ENCODE measurements around the gene CPVL. TPM values are rescaled to one million over a fixed set of nuclear protein-coding genes. Genes with fewer than 3 reads are reported as not detected.

Gene CPVL
- total RNA-seq, 1 experiment from 2014 or later, result 26.9 TPM

DNA sequence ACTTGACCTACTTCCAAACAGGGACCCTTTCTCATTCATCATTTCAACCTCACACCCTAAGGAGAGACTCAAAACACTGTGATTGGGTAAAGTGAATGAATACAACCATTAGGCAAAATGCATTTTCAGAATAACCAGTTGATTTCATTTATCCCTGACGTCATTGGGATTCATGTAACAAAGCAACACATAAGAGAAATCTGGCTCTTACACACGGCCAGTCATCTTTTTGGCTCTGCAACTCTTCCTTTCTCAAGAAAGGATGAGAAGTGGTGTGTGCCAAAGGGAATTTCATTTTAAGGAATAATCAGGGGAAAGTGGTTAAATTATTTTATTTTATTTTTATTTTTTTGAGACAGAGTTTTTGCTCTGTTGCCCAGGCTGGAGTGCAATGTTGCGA is 83.1 kb downstream of the CPVL start:
- Histone ChIP-seq H2BK15ac (ENCODE audit: low read depth, low read length) (no peak overlapping the region), H3K23me2 (ENCODE audit: insufficient read length, low read depth, low read length, poor library complexity, severe bottlenecking) (no peaks in the 10 kb centered on the region), H3K14ac (ENCODE audit: insufficient read depth, low read length) (no peak overlapping the region), H3K23ac (ENCODE audit: insufficient read length, low read depth, low read length) (no peak overlapping the region), H3K27ac (ENCODE audit: insufficient read length, low read depth, low read length) (no peak overlapping the region), H2BK5ac (ENCODE audit: insufficient read length, low read length) (no peak overlapping the region), H3K9me3 (ENCODE audit: control insufficient read depth, low read depth, low read length) (no peaks in the 10 kb centered on the region), H4K91ac (ENCODE audit: insufficient read length, low read depth, low read length) (no peak overlapping the region), H3K27me3 (ENCODE audit: insufficient read depth, low read length) (no peaks in the 10 kb centered on the region), H2BK120ac (ENCODE audit: low read depth, low read length, poor library complexity, severe bottlenecking) (no peak overlapping the region), H3K56ac (ENCODE audit: insufficient read length, low read depth, low read length) (no peak overlapping the region), H3K4me2 (ENCODE audit: insufficient read depth, insufficient read length, low read length) (no peak overlapping the region), H4K5ac (ENCODE audit: insufficient read length, low read depth, low read length) (no peak overlapping the region), H3K4me1 (ENCODE audit: insufficient read depth, low read length) (no peaks in the 10 kb centered on the region), H3K79me1 (ENCODE audit: insufficient read depth, low read depth, low read length, poor library complexity, severe bottlenecking) (no peaks in the 10 kb centered on the region), H4K8ac (replicated peaks; ENCODE audit: insufficient read length, low read depth, low read length) (no peak overlapping the region), H2BK20ac (ENCODE audit: low read depth, low read length, poor library complexity, severe bottlenecking) (no peak overlapping the region), H3K4ac (ENCODE audit: low read depth, low read length) (no peak overlapping the region), H3T11ph (ENCODE audit: low read length) (no peak overlapping the region), H2AK5ac (ENCODE audit: insufficient read length, low read length) (no peak overlapping the region), H2AFZ (ENCODE audit: low read length) (no peak overlapping the region), H3K9ac (ENCODE audit: extremely low read depth, insufficient read length, low read length) (no peak overlapping the region), H3K79me2 (ENCODE audit: insufficient read depth, low read length) (no peaks in the 10 kb centered on the region), H4K20me1 (ENCODE audit: control insufficient read depth, insufficient read depth, insufficient read length) (no peaks in the 10 kb centered on the region), H3K18ac (ENCODE audit: insufficient read length, low read depth, low read length) (no peak overlapping the region), H2BK12ac (ENCODE audit: insufficient read length, low read depth, low read length) (no peak overlapping the region)
- H3K27me3 Mint-ChIP-seq (ENCODE audit: low read depth), result no peaks in the 10 kb centered on the region
- peaks cover 0 to 4% of the 10 kb centered on the region in 2 experiments; a peak in 1 of 4 replicates for H3K4me1 Mint-ChIP-seq
- H3K27ac Mint-ChIP-seq, result no peak overlapping the region
- no CpG with 5 or more reads among the region's 3 CpGs for WGBS (ENCODE audit: extremely low coverage, insufficient read length, low lambda C conversion rate)
- no peaks in the 10 kb centered on the region for H3K9me3 Mint-ChIP-seq
- TF ChIP-seq CTCF (conservative IDR thresholded peaks at IDR 0.05), result no peak
- no peaks in the 10 kb centered on the region; a peak in 1 of 7 replicates for H3K36me3 Mint-ChIP-seq (ENCODE audit: insufficient read depth in 1 of 3, low read depth in 3 of 3)
- no peak for DNase-seq
- H3K4me3 Mint-ChIP-seq, result no peak overlapping the region

Measured in H9 (cell line).